SK-MEL-5 (cell line): ENCODE results near the gene RPS6KB2. TPM values are rescaled to one million over a fixed set of nuclear protein-coding genes. Genes with fewer than 3 reads are reported as not detected.
A peak's percentile ranks its signal among the peaks of the same experiment; 100 is the strongest.
"Not testable (repeated sequence)": the region's sequence is repeated elsewhere in the genome, so short reads cannot be mapped to it uniquely, and the experiment has no call there.

Source experiments
- DNase-seq: peaks from one replicate; pipeline ENCODE4 v3.0.0-alpha.2; 2016; ENCODE audit warnings: low read depth, low spot score
- in situ Hi-C: cut with HindIII; loops from 2 replicates; pipeline ENCODE4 v1.10.0; 2016; ENCODE audit warnings: low sequenced_read_pairs, high pct_unique_total_duplicates, low pct_unique_long_range_greater_than_20kb
- small RNA-seq, 2 experiments: library from RNA; depleted of rRNA; stranded (forward); fragments of <200 nt; gene quantifications; one replicate each; pipeline ENCODE3, GENCODE V24; 2014
- total RNA-seq: library from RNA; depleted of rRNA; stranded (reverse); fragments of >200 nt; shearing (Covaris generic); gene quantifications from 2 replicates; pipeline ENCODE4 v1.2.3, GENCODE V29; 2014; rRNA removed

Gene RPS6KB2
- total RNA-seq, 1 experiment from 2014 or later: 17.9 TPM

DNA sequence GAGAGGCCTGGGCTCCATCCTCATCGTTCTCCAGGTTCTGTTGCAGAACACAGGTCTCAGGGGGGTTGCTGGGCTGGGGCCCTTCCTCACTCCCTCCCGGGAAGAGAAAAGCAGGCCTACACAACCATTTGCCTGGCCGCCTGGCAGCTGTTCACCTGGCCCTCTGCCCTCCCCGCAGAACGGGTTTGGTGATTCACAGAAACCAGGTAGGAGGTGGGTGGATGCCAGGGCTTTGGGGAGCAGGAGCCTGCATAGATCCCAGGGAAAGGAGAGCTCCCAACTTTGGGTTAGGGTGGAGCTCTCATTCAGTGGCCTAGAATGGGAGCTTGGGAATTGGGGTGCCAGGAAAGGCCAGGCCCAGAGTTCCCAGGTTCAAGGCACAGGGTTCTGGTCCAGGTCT lies 39.8 kb downstream of the RPS6KB2 start:
- in situ Hi-C loops: no loop called here
- DNase-seq: no peak

DNA sequence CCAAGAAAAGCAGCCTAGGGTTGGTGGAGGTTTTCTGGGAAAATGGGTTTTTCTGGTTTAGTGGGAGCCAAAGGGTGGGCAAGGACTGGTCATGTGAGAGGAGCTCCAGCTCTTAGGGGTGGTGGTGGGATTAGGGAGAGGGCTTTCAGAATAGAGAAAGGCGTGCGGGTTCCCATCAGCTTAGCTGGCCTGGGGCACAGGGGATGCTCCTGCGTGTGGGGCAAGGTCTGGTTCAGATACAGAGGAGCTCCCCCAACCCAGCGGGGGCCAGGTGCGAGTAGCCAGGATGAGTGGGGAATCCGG lies 40.1 kb downstream of the RPS6KB2 start:
- DNase-seq: no peak
- in situ Hi-C loops: no loop called here

DNA sequence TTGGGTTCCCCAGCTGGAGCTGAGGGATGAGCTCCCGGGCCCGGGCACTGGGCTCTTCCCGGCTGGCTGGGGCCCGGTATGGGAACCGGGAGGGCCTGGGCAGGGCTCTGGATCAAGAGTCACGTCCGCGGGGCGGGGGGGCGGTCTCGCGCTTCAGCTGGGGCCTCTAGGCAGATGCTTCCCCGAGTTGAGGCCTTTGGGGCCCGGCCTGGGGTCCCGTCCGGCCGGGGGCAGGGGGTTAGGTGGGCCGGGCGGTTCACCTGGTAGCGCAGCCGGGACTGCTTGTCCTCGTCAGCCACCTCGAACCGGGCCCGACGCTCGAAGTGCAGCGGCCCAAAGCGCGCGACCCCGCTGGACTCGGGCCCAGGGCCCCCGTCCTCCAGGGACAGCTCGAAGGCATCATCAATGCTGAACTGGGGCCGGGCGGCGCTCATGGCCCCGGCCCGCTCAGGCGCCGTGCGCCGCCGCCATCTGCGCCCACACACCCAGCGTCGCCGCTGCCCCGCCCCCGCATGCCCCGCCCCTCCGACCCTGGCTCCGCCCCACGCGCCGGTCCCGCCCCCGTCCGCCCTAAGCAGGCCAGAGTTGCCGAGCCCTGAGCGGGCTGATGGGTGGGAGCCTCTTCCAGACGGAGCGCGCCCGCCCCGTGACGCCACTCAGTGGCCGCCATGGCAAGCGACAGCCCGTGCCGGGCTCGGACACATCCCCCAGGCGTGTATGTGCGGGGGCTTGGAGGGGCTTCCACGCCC lies 40.6 kb downstream of the RPS6KB2 start, which contains the start of gene TMEM134:
Gene TMEM134, minus strand, starts transcription at position 493 of the 749 bp plus-strand sequence. Its CDS starts 59 bp downstream, at position 434.
- DNase-seq: peak; percentile 86
- in situ Hi-C loops: no loop called here

DNA sequence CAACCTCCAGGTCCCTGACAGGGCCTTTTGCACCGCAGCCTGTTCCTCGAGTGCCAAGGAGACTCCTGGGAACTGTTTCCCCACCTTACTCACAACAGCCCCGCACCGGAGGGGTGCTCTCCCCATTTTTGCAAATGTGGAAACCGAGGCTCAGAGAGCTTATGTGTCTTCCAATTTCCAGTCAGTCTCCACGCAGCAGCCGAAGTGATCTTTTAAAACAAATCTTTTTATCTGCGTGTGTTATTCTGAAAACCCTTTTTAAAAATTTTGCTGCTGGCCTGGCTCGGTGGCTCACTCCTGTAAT lies 41.2 kb downstream of the RPS6KB2 start:
- in situ Hi-C loops: no loop called here
- DNase-seq: no peak

DNA sequence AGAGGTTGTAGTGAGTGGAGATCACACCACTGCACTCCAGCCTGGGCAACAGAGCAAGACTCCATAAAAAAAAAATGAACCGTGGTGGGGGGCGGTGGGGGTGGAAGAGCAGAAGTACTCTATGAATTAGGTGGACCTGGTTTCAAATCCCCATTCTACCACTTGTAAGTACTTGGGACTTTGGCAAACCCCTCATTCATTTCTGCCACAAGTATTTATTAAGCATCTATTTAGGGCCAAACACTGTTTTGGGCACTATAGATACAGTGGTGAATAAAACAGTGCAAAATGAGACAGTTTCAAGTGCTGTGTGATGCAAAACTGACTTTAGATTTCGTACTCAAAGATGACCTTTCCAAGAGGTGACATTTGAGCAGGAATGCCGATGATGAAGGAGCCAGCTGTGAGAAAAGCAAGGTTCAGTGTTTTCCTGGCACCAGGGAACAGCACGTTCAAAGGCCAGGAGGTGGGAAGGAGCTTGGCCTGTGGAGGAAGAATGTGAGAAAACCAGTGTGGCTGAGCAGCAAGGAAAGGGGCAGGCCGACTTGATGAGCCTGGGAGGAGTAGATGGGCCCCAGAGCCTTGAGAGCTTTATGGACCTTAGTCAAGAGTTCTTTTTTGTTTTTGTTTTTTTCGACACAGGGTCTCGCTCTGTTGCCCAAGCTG lies 42.2 kb downstream of the RPS6KB2 start:
- in situ Hi-C loops: no loop called here
- DNase-seq: peak; percentile 13

DNA sequence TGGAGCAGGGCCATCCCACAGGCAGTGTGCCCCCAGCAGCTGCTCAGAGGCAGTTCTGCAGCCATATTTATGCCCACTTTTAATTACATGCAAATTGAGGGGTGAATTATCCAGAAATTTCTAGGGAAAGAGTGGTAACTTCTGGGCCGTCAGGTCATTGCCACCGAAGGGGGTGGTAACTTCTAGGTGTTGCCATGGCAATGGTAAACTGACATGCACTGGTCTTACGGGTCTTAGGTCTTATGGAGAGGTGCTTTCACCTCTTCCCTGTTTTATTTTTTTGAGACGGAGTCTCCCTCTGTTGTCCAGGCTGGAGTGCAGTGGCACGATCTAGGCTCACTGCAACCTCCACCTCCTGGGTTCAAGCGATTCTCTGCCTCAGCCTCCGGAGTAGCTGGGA lies 44.6 kb downstream of the RPS6KB2 start:
- in situ Hi-C loops: no loop called here
- DNase-seq: no peak

DNA sequence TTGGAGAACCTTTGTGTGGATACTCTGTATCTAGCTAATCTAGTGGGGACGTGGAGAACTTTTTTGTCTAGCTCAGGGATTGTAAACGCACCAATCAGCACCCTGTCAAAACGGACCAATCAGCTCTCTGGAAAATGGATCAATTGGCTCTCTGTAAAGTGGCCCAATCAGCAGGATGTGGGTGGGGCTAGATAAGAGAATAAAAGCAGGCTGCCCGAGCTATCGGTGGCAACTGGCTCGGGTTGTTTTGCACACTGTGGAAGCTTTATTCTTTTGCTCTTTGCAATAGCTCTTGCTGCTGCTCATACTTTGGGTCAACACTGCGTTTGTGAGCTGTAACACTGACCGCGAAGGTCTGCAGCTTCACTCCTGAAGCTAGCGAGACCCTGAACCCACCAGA lies 48.4 kb downstream of the RPS6KB2 start:
- DNase-seq, in situ Hi-C loops: not testable (repeated sequence)

DNA sequence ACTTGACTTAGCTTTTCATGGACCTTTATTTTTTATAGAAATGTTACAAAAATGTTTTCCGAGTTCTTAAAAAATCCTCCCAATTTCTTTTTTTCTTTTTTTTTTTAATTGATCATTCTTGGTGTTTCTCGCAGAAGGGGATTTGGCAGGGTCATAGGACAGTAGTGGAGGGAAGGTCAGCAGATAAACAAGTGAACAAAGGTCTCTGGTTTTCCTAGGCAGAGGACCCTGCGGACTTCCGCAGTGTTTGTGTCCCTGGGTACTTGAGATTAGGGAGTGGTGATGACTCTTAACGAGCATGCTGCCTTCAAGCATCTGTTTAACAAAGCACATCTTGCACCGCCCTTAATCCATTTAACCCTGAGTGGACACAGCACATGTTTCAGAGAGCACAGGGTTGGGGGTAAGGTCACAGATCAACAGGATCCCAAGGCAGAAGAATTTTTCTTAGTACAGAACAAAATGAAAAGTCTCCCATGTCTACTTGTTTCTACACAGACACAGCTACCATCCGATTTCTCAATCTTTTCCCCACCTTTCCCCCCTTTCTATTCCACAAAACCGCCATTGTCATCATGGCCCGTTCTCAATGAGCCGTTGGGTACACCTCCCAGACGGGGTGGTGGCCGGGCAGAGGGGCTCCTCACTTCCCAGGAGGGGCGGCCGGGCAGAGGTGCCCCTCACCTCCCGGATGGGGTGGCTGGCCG lies 49.2 kb downstream of the RPS6KB2 start:
- in situ Hi-C loops, DNase-seq: not testable (repeated sequence)

DNA sequence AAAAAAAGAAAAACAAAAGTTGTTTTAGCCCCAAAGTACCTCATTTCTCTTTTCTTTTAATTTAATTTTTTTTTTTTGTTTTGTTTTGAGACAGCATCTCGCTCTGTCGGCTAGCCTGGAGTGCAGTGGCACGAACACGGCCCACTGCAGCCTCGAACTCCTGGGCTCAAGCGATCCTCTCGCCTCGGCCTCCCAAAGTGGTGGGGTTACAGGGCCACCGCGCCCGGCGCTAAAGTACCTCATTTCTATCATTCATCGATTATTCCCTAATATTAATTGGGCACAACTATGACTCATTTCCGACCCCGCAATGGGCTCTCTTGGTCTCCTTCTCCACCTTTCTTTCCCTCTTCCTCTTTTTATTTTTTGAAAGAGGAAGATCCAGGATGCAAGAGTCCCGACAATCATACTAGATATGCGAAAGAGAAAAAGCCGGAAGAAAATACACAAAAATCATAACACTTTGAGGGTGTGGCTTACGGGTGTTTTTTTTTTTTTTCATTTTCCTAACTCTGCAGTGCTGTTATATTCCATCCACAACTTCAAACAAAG lies 54.1 kb downstream of the RPS6KB2 start:
- DNase-seq: no peak
- in situ Hi-C loops: no loop called here

DNA sequence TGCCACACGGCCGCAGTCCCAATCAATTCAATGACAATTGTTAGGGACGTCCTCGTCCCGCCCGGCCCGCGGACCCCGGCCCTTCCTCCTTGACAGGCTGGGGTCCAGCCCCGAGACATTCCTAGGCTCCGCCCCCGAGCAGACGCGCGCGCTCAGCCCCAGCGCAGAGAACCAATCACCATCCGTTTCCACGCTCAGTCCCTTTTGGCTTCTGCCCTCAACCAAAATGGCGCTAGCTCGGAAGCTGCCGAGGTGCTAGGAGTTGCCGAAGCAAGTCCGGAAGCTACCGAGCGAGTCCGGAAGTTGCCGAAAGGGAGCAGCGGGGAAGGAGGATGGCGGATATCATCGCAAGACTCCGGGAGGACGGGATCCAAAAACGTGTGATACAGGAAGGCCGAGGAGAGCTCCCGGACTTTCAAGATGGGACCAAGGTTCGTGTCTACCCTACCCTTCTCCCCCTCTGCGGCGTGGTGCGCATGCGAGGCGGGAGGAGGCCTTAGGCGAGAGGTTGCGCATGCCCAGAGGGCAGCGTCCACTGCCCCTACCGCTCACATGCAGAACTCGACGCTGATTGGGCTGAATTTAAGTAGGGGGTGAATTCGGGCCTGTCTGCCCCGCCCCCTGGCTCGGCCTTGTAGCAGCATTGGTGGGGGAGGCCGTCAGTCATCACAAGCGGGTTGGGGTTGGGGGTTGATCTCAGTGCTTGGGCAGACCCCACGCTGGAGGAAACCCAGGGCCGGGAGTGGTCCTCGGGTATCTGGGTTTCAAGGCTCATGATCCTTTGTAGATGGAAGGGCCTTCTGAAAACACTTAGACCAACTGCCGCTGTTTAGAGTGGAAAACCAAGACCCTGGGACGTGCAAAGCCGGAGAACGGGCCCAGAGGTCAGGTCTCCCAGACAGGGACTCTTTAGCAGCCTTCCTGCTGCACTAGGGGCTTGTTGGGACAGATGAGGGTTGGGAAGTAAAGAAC lies 54.8 kb downstream of the RPS6KB2 start, which contains the start of gene AIP:
Gene AIP, plus strand, starts transcription at position 200 of the 972 bp plus-strand sequence. Its CDS starts 133 bp downstream, at position 333.
- DNase-seq: peak; percentile 97

DNA sequence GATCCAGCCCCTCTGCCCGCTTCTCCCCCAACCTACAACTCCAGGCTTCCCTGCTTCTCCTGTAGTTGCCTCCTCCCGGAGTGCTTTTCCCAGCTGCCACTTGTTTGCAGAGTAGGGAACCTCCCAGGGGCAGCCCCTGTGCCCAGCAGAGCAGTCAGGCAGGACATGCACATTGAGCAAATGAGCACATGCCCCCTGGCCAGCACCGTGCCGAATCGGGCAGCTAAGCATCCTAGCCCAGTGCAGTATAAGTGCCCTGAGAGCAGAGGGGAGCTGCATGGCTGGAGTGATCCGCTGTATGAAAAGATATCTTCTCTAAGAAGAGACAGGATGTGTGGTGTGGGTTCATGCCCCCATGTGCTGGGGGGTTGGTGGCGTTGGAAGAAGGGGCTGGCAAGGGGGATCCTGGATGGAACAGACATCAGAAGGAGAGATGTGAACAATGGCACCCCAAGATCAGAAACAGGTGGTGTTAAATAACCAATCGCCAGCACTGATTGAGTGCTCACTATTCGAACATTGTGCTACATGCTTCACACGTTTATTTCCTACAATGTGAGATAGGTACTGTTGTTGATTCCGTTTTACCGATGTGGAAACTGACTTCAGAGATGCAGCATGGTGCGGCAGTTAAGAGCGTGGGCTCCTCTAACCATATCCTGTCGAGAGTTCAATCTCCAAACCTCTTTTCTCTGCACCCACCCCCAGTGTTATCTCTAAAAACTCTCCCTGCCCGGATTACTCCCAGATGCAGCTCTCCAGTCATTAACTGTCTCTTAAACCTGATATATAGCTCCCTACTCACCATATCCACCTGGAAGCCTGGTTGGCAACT lies 55.8 kb downstream of the RPS6KB2 start:
- no peak for DNase-seq
- in situ Hi-C loops: no loop called here

More for the DNA sequence above, 54.8 kb downstream of the RPS6KB2 start, which contains the start of gene AIP:
- in situ Hi-C loops: no loop called here

DNA sequence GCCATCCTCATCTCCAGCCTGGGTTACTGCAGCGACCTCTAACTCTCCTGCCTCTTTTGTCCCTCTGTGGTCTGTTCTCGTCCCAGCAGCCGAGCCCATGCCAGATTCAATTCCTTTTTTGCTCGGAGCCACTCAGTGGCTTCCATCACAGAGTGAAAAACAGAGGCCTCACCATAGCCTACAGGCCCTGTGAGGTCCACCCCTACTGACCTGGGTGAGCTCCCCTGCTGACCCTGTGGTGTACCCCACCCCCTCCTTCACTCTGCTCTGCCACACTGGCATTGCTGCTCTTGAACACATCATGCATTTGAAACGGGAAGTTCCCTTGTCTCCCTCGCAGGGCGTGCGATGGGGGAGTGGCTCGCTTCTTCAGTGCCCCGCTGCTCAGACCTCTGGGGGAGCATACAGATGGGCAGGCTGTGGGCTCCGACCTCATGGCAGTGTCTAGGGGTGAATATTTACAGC lies 56.6 kb downstream of the RPS6KB2 start:
- in situ Hi-C loops: no loop called here
- no peak for DNase-seq

Small RNA genes lying within 50 kb of the gene (small RNA-seq; reads per million reads assigned to genes)
- gene RNU6-1238P: 0 reads per million in 2 experiments

Other genes with a start within 250 kb of the RPS6KB2 start
- 25.0 and 29.6 TPM in 2 replicates for gene GRK2, start 162.0 kb upstream of the RPS6KB2 start, total RNA-seq
- 16.9 and 17.8 TPM in 2 replicates for gene ANKRD13D, start 139.2 kb upstream of the RPS6KB2 start, total RNA-seq
- gene SSH3, start 125.0 kb upstream of the RPS6KB2 start, total RNA-seq: 3.8 and 5.9 TPM in 2 replicates
- gene POLD4, start 74.9 kb upstream of the RPS6KB2 start, total RNA-seq: 20.2 and 21.8 TPM in 2 replicates
- gene CLCF1, start 54.9 kb upstream of the RPS6KB2 start, total RNA-seq: 0.45 TPM in 1 of 2 replicates, not detected in the other
- 6.6 and 8.1 TPM in 2 replicates for gene RAD9A, start 36.5 kb upstream of the RPS6KB2 start, total RNA-seq
- 173 and 193 TPM in 2 replicates for gene PPP1CA, start 26.6 kb upstream of the RPS6KB2 start, total RNA-seq
- gene TBC1D10C, start 24.4 kb upstream of the RPS6KB2 start, total RNA-seq: not detected in 2 replicates
- not detected in 2 replicates for gene CARNS1, start 12.8 kb upstream of the RPS6KB2 start, total RNA-seq
- gene PTPRCAP, start 9.2 kb downstream of the RPS6KB2 start, total RNA-seq: 0.16 and 0.79 TPM in 2 replicates
- 94.1 and 108 TPM in 2 replicates for gene CORO1B, start 15.0 kb downstream of the RPS6KB2 start, total RNA-seq
- not detected in 2 replicates for gene GPR152, start 24.2 kb downstream of the RPS6KB2 start, total RNA-seq
- gene CABP4, start 26.9 kb downstream of the RPS6KB2 start, total RNA-seq: 0.18 TPM in 1 of 2 replicates, not detected in the other
- 12.2 and 14.8 TPM in 2 replicates for gene TMEM134, start 40.8 kb downstream of the RPS6KB2 start, total RNA-seq
- 42.5 and 48.0 TPM in 2 replicates for gene AIP, start 54.5 kb downstream of the RPS6KB2 start, total RNA-seq
- 9.3 and 10.8 TPM in 2 replicates for gene PITPNM1, start 76.9 kb downstream of the RPS6KB2 start, total RNA-seq
- 13.4 and 13.9 TPM in 2 replicates for gene CDK2AP2, start 79.7 kb downstream of the RPS6KB2 start, total RNA-seq
- gene CABP2, start 95.0 kb downstream of the RPS6KB2 start, total RNA-seq: not detected in 2 replicates
- 722 and 833 TPM in 2 replicates for gene GSTP1, start 155.3 kb downstream of the RPS6KB2 start, total RNA-seq
- gene NDUFV1, start 178.4 kb downstream of the RPS6KB2 start, total RNA-seq: 159 and 175 TPM in 2 replicates
- 4.5 and 7.8 TPM in 2 replicates for gene NUDT8, start 201.4 kb downstream of the RPS6KB2 start, total RNA-seq
- gene TBX10, start 211.3 kb downstream of the RPS6KB2 start, total RNA-seq: not detected in 2 replicates
- not detected in 2 replicates for gene ACY3, start 222.2 kb downstream of the RPS6KB2 start, total RNA-seq
- gene ALDH3B2, start 246.1 kb downstream of the RPS6KB2 start, total RNA-seq: 0.72 and 1.4 TPM in 2 replicates